Transverse colon (tissue), 4 donors: ENCODE data around the gene GALNT18. TPM values are rescaled to one million over a fixed set of nuclear protein-coding genes. Genes with fewer than 3 reads are reported as not detected.

ENCODE experiments used
- DNase-seq: peaks from one replicate; pipeline ENCODE4 v3.0.0-alpha.2; 2019
- H3K27ac ChIP-seq, 4 donors: fragments of 200-600 bp; sonication (generic); 2 replicates each; pipeline ENCODE4 v1.5.1; 2016 to 2018; ENCODE audit warnings: inconsistent platforms in 4 of 4
- H3K27me3 ChIP-seq: fragments of 200-600 bp; sonication (generic); 2 replicates; pipeline ENCODE4 v1.5.1; 2017; ENCODE audit warnings: inconsistent platforms
- H3K36me3 ChIP-seq, 4 donors: fragments of 200-600 bp; sonication (generic); 2 replicates each; pipeline ENCODE4 v1.5.1; 2017 to 2019; ENCODE audit warnings: inconsistent platforms in 4 of 4
- H3K4me1 ChIP-seq, 4 donors: fragments of 200-600 bp; sonication (generic); 2 replicates each; pipeline ENCODE4 v1.5.1; 2017 to 2020; ENCODE audit warnings: inconsistent platforms in 4 of 4
- H3K4me3 ChIP-seq, 4 donors: fragments of 200-600 bp; sonication (generic); 1 replicate in 1 of 4; 2 replicates in 3 of 4; pipeline versions ENCODE4 v1.5.1 to v1.6.1; 2017 to 2019; ENCODE audit warnings: inconsistent platforms in 4 of 4
- H3K9me3 ChIP-seq, 2 donors: fragments of 200-600 bp; sonication (generic); 2 replicates each; pipeline ENCODE4 v1.5.1; 2017 to 2019; ENCODE audit warnings: inconsistent platforms in 2 of 2
- CTCF ChIP-seq, 5 experiments: fragments of 200-600 bp in 3 of 5; fragments of 450-650 bp in 2 of 5; sonication (generic) in 3 of 5; IDR thresholded peaks; 1 replicate in 2 of 5; 2 replicates in 3 of 5; pipeline ENCODE4 v1.5.1; 2016 to 2017; ENCODE audit warnings: antibody characterized with exemption in 5 of 5, inconsistent platforms in 3 of 5, mild to moderate bottlenecking in 2 of 5, moderate library complexity in 1 of 5
- EP300 ChIP-seq: sonication (generic); formaldehyde crosslinking; IDR thresholded peaks from one replicate; pipeline ENCODE4 v1.6.1; 2017; ENCODE audit warnings: antibody characterized with exemption, low read depth
- POLR2A ChIP-seq: fragments of 450-650 bp; IDR thresholded peaks from one replicate; pipeline ENCODE4 v1.6.1; 2016; ENCODE audit warnings: antibody characterized with exemption, mild to moderate bottlenecking, moderate library complexity
- POLR2AphosphoS5 ChIP-seq, 3 donors: sonication (generic); formaldehyde crosslinking; IDR thresholded peaks; one replicate each; pipeline ENCODE4 v1.6.1; 2016; ENCODE audit warnings: antibody characterized with exemption in 3 of 3
- WGBS, 2 donors: methylation state at CpG; one replicate each; pipeline ENCODE4 v1.1.5; 2018; ENCODE audit warnings: low coverage in 1 of 2; 5-methylcytosine and 5-hydroxymethylcytosine counted together
- in situ Hi-C, 4 donors: fragments of 200-750 bp; cut with MboI; loops; one replicate each; pipeline versions ENCODE4 v1.15.0 to v1.15.1; 2017; ENCODE audit warnings: low sequenced_read_pairs in 3 of 4, low pct_ligation_motif_present in 1 of 4, low pct_unique_long_range_greater_than_20kb in 1 of 4
- intact Hi-C: fragments of 100-400 bp; cut with DNase I; formaldehyde crosslinking; loops from one replicate; pipeline ENCODE4 v1.15.1; 2023; ENCODE audit warnings: low total_unique reads
- total RNA-seq, 4 donors: library from RNA; depleted of rRNA; stranded (reverse); fragments of >200 nt; gene quantifications; one replicate each; pipeline ENCODE4 v1.1.0, GENCODE V29; 2016

GALNT18 gene
- total RNA-seq, 4 donors from 2014 or later = 5.6 to 22.1 (median 8.4) TPM

- H3K9me3 ChIP-seq = no peaks in the 10 kb centered on the region
- TF ChIP-seq EP300 = no peak
- in situ Hi-C loops = no loop called here
- H3K36me3 ChIP-seq = no peaks in the 10 kb centered on the region
- no peaks in the 10 kb centered on the region for H3K27me3 ChIP-seq
- H3K27ac ChIP-seq = no peak overlapping the region
- WGBS, 2 donors = 78 to 79% methylated on average over 2 of the region's 2 CpGs
- DNase-seq = no peak
- H3K4me3 ChIP-seq = no peak overlapping the region
- intact Hi-C loops = no loop called here
- H3K4me1 ChIP-seq = peaks cover 3 to 15% (median 8%) of the 10 kb centered on the region in 4 donors
These were observed 380.5 kb downstream of the GALNT18 start for GRCh38 chr11:11241284-11241683.

GRCh38 chr11:11239959-11240358, 381.8 kb downstream of the GALNT18 start:
- intact Hi-C loops (no loop called here), in situ Hi-C loops (no loop called here)
- no peaks in the 10 kb centered on the region for H3K9me3 ChIP-seq
- no peaks in the 10 kb centered on the region for H3K36me3 ChIP-seq
- DNase-seq = no peak
- no peak overlapping the region for H3K4me3 ChIP-seq
- WGBS, 2 donors = 48 to 56% methylated on average over 1 of the region's 1 CpG
- no peaks in the 10 kb centered on the region for H3K27me3 ChIP-seq
- no peak overlapping the region for H3K27ac ChIP-seq
- TF ChIP-seq POLR2A (no peak), CTCF (IDR thresholded peaks at IDR 0.05) (no peak), POLR2AphosphoS5 (IDR thresholded peaks at IDR 0.05) (no peak), EP300 (no peak)
- H3K4me1 ChIP-seq = peaks cover 3 to 15% (median 8%) of the 10 kb centered on the region in 4 donors

GRCh38 chr11:11237070-11237832, 384.6 kb downstream of the GALNT18 start:
- TF ChIP-seq POLR2AphosphoS5 (IDR thresholded peaks at IDR 0.05) = no peak
- no peak for TF ChIP-seq EP300
- TF ChIP-seq POLR2A = no peak
- TF ChIP-seq CTCF (IDR thresholded peaks at IDR 0.05) = no peak
- Histone ChIP-seq H3K4me1 (peaks cover 0 to 3% (median 0%) of the 10 kb centered on the region in 4 donors), H3K36me3 (no peaks in the 10 kb centered on the region), H3K27ac (no peak overlapping the region), H3K4me3 (no peak overlapping the region), H3K9me3 (no peaks in the 10 kb centered on the region), H3K27me3 (no peaks in the 10 kb centered on the region)
- in situ Hi-C loops = no loop called here
- DNase-seq = no peak
- 69 to 79% methylated on average over 2 to 7 of the region's 7 CpGs for WGBS, 2 donors
- intact Hi-C loops = no loop called here

GRCh38 chr11:11236498-11237059, 385.2 kb downstream of the GALNT18 start:
- Histone ChIP-seq H3K9me3 (no peaks in the 10 kb centered on the region), H3K27me3 (no peaks in the 10 kb centered on the region), H3K4me1 (peaks cover 0 to 3% (median 0%) of the 10 kb centered on the region in 4 donors), H3K36me3 (no peaks in the 10 kb centered on the region), H3K4me3 (no peak overlapping the region), H3K27ac (no peak overlapping the region)
- in situ Hi-C loops = no loop called here
- WGBS, 2 donors = 73 to 81% methylated on average over 4 of the region's 4 CpGs
- intact Hi-C loops = no loop called here
- TF ChIP-seq POLR2A (no peak), EP300 (no peak), CTCF (IDR thresholded peaks at IDR 0.05) (no peak), POLR2AphosphoS5 (IDR thresholded peaks at IDR 0.05) (no peak)
- no peak for DNase-seq
